DLD1 (cell line): Measurements from ENCODE around the gene ELF5.

ENCODE experiments used
- in situ Hi-C: cut with HindIII; loops from 2 replicates; pipeline ENCODE4 v1.10.0; 2017; ENCODE audit warnings: low sequenced_read_pairs

Gene ELF5

GRCh38 chr11:34458525-34458924 is 55.1 kb downstream of the ELF5 start:
- in situ Hi-C loops: no loop called here

- in situ Hi-C loops: no loop called here
These were observed 56.0 kb downstream of the ELF5 start for GRCh38 chr11:34457607-34458006.

- in situ Hi-C loops: no loop called here
These were observed 59.1 kb downstream of the ELF5 start for GRCh38 chr11:34454308-34455032.

GRCh38 chr11:34451053-34451452 is 62.5 kb downstream of the ELF5 start:
- in situ Hi-C loops: no loop called here

- in situ Hi-C loops: no loop called here
These were observed 64.6 kb downstream of the ELF5 start for GRCh38 chr11:34449013-34449412.

- in situ Hi-C loops: no loop called here
These were observed 65.2 kb downstream of the ELF5 start for GRCh38 chr11:34448223-34448994.

DNA sequence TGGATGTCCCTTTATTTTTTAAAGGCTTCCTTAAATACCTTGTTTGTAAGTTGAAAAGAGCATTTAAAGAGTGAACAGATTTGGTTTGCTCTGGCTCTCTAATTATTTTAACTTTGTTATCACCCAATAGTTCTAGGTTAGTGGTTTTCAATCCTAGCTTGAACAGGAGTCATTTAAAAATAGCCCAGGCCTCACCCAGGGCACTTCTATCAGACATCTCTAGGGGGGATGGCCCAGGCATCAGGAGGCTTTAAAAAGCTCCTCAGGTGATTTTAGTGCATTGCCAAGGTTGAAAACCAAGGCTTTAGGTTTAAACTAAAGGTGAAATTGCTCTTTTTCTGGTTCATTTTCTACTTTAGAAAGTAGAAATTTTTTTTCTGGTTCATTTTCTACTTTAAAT is 66.5 kb downstream of the ELF5 start:
- in situ Hi-C loops: no loop called here

DNA sequence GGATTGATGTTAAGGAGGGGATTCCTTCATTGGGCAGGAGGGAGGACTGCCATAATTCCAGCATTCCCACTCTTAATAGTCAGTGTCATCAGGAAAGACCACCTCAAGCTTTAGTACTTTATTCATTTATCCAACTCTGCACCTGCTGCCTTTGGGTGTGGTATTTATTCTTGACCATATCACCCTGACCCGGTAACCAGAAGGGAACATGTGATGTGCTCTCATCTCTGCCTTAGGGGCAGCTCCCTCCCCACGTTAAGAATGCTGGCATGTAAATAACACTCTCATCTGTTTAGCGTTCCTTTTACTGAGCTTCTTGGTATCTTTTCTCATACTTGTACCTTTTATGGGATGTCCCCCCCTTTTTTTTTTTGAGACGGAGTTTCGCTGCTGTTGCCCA is 67.2 kb downstream of the ELF5 start:
- in situ Hi-C loops: no loop called here

DNA sequence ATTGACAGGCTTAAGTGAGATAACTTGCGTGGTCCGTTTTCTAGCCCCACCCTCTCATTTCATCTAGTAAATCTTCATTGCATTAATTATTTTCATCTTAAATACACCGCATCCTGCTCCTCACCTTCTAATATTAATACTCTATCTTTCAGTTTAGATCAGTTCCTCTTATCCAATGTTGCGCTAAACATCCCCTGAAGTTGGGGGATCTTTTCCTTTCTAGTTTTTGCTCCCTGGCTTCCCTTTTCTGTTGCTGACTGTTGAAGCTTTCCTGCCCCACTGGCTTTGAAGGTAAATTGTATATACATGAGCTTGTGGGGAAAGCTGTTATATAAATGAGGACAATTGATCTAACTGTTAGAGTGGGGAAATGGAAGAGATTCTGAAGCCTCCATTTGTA is 67.6 kb downstream of the ELF5 start:
- in situ Hi-C loops: no loop called here

DNA sequence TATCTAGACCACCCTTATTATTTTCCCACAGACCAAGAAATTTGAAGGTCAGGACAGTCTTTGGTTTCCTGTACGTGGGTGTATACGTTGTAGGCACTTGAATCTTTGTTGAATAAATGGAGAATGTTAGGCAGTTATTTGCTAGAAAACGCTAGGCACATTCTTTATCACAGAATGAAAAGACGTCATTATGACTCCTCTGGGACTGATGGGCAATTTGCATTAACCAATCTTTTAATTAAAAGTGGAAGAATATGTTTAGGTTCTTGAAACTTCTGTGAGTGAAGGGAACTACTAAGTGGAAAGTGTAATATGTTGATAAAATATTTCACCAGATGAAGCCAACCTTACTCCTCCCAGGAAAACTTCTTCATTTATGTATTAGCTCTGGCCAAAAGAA is 69.2 kb downstream of the ELF5 start:
- in situ Hi-C loops: no loop called here

GRCh38 chr11:34443136-34443535 is 70.5 kb downstream of the ELF5 start:
- in situ Hi-C loops: no loop called here

DNA sequence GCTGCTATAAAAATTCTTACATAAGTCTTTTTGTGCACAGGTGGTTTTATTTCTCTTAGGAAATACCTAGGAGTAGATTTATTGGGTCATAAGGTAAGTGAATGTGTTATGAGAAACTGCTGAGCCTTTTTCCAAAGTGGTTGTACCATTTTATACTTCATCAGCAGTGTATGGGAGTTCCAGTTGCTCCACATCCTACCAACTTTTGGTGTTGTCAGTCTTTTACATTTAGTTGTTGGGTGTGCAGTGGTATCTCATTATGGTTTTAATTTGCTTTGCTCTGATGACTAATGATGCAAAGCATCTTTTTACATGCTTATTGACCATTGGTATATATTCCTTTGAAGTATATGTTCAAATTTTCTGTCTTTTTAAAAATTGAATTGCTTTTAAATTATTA is 71.8 kb downstream of the ELF5 start:
- in situ Hi-C loops: no loop called here

GRCh38 chr11:34439610-34440198 is 73.9 kb downstream of the ELF5 start:
- in situ Hi-C loops: no loop called here

- in situ Hi-C loops: no loop called here
These were observed 74.8 kb downstream of the ELF5 start, which contains the start of gene CAT for GRCh38 chr11:34438529-34439507. CAT (plus strand) TSS chr11:34438934; CDS start chr11:34439014, 80 bp downstream.

GRCh38 chr11:34437224-34438125 is 76.1 kb downstream of the ELF5 start:
- in situ Hi-C loops: no loop called here

- in situ Hi-C loops: no loop called here
These were observed 79.7 kb downstream of the ELF5 start for GRCh38 chr11:34433899-34434298.

- in situ Hi-C loops: no loop called here
These were observed 80.8 kb downstream of the ELF5 start for GRCh38 chr11:34432822-34433221.

DNA sequence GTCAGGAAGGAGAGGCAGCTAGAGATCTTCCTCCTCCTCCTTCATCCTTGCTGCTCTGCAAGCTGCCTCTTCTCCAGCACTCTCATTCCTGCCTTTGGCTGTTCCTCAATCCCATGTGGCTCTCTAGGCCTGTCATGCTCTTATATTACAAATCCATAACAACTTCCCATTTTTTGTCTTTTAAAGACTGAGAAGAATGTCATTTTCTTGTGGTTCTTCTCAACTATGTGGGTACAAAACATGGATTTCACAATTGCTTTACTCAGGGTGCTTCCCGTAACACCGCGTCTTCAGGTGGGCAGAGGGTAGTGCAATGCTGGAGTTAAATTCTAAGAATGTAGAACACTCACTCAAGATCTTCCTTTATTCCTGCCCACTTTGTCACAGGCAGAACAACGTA is 81.6 kb downstream of the ELF5 start:
- in situ Hi-C loops: no loop called here
